DMS53 treated with DMSO at 0.1 percent for 48 hours (cell line): ENCODE measurements around the gene LRP3.
"Not testable (repeated sequence)": the region's sequence is repeated elsewhere in the genome, so short reads cannot be mapped to it uniquely, and the experiment has no call there.

Experiments used
- DNase-seq: peaks from one replicate; lab custom pipeline; 2025; ENCODE audit not compliant: unreplicated experiment; lab: John Stamatoyannopoulos, UW

Gene LRP3

GRCh38 chr19:33193865-33194362 lies at the start of gene LRP3:
TSS of gene LRP3 (plus strand) at chr19:33194330. CDS start at chr19:33194786, 456 bp downstream.
- no peak for DNase-seq

- no peak for DNase-seq
Observed at GRCh38 chr19:33146209-33146608, 47.9 kb upstream of the LRP3 start.

GRCh38 chr19:33147538-33147937 lies 46.6 kb upstream of the LRP3 start:
- DNase-seq, result no peak

- peak; percentile 60 for DNase-seq
Observed at GRCh38 chr19:33150852-33151518, 43.1 kb upstream of the LRP3 start.

- no peak for DNase-seq
Observed at GRCh38 chr19:33152176-33152575, 42.0 kb upstream of the LRP3 start.

GRCh38 chr19:33152625-33153024 lies 41.5 kb upstream of the LRP3 start:
- DNase-seq, result not testable (repeated sequence)

GRCh38 chr19:33154313-33154712 lies 39.8 kb upstream of the LRP3 start:
- DNase-seq, result not testable (repeated sequence)

GRCh38 chr19:33156334-33156733 lies 37.8 kb upstream of the LRP3 start:
- no peak for DNase-seq

- no peak for DNase-seq
Observed at GRCh38 chr19:33157906-33158305, 36.2 kb upstream of the LRP3 start.

GRCh38 chr19:33158365-33158764 lies 35.8 kb upstream of the LRP3 start:
- no peak for DNase-seq

- DNase-seq, result no peak
Observed at GRCh38 chr19:33159149-33159548, 35.0 kb upstream of the LRP3 start.

GRCh38 chr19:33159893-33160292 lies 34.2 kb upstream of the LRP3 start:
- no peak for DNase-seq

- no peak for DNase-seq
Observed at GRCh38 chr19:33161201-33161600, 32.9 kb upstream of the LRP3 start.

GRCh38 chr19:33163481-33163880 lies 30.6 kb upstream of the LRP3 start:
- DNase-seq, result no peak

GRCh38 chr19:33166037-33166436 lies 28.1 kb upstream of the LRP3 start:
- not testable (repeated sequence) for DNase-seq

- no peak for DNase-seq
Observed at GRCh38 chr19:33167438-33167837, 26.7 kb upstream of the LRP3 start.

GRCh38 chr19:33168528-33168927 lies 25.6 kb upstream of the LRP3 start:
- DNase-seq, result no peak

GRCh38 chr19:33171222-33171795 lies 22.8 kb upstream of the LRP3 start:
- no peak for DNase-seq

- DNase-seq, result peak; percentile 29
Observed at GRCh38 chr19:33171916-33172359, 22.2 kb upstream of the LRP3 start.

GRCh38 chr19:33174186-33174585 lies 19.9 kb upstream of the LRP3 start:
- DNase-seq, result no peak

- no peak for DNase-seq
Observed at GRCh38 chr19:33175156-33175782, 18.9 kb upstream of the LRP3 start.
